Stimulated activated memory B cell treated with anti-CD40 and anti-IgM and Interleukin-4, amounts not matched to agents 10 μg/mL and 1 μg/mL and 100 μg/mL, for 72 hours (primary cell): Measurements from ENCODE around the gene ALDH1L2.
"Not testable (repeated sequence)": the region's sequence is repeated elsewhere in the genome, so short reads cannot be mapped to it uniquely, and the experiment has no call there.

Experiments used
- ATAC-seq: fragments of 150-1000 bp; cut with Tn5 transposase; 2 replicates; pipeline ENCODE4 v1.10.0; 2021
- H3K27ac Mint-ChIP-seq: one replicate; pipeline ENCODE4 v1.8.0; 2022; ENCODE audit warnings: mild to moderate bottlenecking, mixed read lengths
- H3K27me3 Mint-ChIP-seq: one replicate; pipeline ENCODE4 v1.8.0; 2022; ENCODE audit warnings: mixed read lengths
- H3K36me3 Mint-ChIP-seq: one replicate; pipeline ENCODE4 v1.8.0; 2022; ENCODE audit warnings: mixed read lengths
- H3K4me1 Mint-ChIP-seq: one replicate; pipeline ENCODE4 v1.8.0; 2022; ENCODE audit warnings: mixed read lengths
- H3K4me3 Mint-ChIP-seq: one replicate; pipeline ENCODE4 v1.8.0; 2022; ENCODE audit warnings: mild to moderate bottlenecking, moderate library complexity, mixed read lengths
- H3K9me3 Mint-ChIP-seq: one replicate; pipeline ENCODE4 v1.8.0; 2022; ENCODE audit warnings: mixed read lengths

Gene ALDH1L2

DNA sequence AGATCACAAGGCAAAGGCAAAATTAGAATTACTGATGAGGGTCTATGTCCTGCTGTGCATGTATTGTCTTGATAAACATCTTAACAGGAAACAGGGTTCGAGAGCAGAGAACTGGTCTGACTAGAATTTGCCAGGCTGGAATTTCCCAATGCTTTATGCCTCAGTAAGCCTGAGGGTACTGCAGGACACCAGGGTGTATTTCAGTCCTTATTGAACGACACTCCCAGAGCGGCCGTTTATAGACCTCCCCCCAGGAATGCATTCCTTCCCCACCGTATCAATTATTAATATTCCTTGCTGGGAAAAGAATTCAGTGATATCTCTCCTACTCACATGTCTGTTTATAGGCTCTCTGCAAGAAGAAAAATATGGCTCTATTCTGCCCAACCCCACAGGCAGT is 11.1 kb upstream of the ALDH1L2 start:
- H3K36me3 Mint-ChIP-seq, H3K4me3 Mint-ChIP-seq, H3K4me1 Mint-ChIP-seq, ATAC-seq, H3K27ac Mint-ChIP-seq: not testable (repeated sequence)
- Mint-ChIP-seq H3K27me3 (peaks cover 14% of the 10 kb centered on the region), H3K9me3 (peaks cover 19% of the 10 kb centered on the region)

GRCh38 chr12:105092336-105092735 is 8.1 kb upstream of the ALDH1L2 start:
- no peaks in the 10 kb centered on the region for H3K4me1 Mint-ChIP-seq
- no peaks in the 10 kb centered on the region for H3K36me3 Mint-ChIP-seq
- H3K27ac Mint-ChIP-seq: no peak overlapping the region
- H3K4me3 Mint-ChIP-seq: no peak overlapping the region
- no peaks in the 10 kb centered on the region for H3K27me3 Mint-ChIP-seq
- ATAC-seq: no peak
- H3K9me3 Mint-ChIP-seq: peaks cover 16% of the 10 kb centered on the region

- H3K36me3 Mint-ChIP-seq: no peaks in the 10 kb centered on the region
- no peaks in the 10 kb centered on the region for H3K27me3 Mint-ChIP-seq
- H3K9me3 Mint-ChIP-seq: peaks cover 16% of the 10 kb centered on the region
- no peak overlapping the region for H3K27ac Mint-ChIP-seq
- H3K4me3 Mint-ChIP-seq: no peak overlapping the region
- ATAC-seq: no peak
- no peaks in the 10 kb centered on the region for H3K4me1 Mint-ChIP-seq
These were observed 7.4 kb upstream of the ALDH1L2 start for GRCh38 chr12:105091476-105092206.

GRCh38 chr12:105090361-105090760 is 6.1 kb upstream of the ALDH1L2 start:
- no peak for ATAC-seq
- Mint-ChIP-seq H3K36me3 (no peaks in the 10 kb centered on the region), H3K4me1 (no peaks in the 10 kb centered on the region), H3K27ac (no peak overlapping the region), H3K9me3 (peaks cover 9% of the 10 kb centered on the region), H3K4me3 (no peak overlapping the region), H3K27me3 (peaks cover 7% of the 10 kb centered on the region)

DNA sequence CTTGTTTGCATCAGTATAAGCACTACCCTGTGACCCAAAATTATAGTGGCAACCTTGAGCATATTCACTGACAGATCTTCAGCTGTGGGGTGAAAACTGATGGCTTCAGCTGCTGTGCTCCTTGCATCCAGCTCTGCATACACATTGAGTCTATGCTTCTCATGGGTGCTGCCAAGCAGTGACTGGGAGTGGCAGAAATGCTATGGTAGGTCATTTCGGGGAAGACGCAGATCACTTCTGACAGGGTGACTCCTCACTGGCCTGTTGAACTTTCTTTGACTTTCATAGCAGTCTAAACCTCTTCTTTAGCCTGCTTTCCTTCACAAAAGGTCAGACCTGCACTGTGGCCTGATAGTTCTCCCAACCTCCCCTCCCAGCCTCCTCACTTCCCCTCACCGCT is 5.6 kb upstream of the ALDH1L2 start:
- H3K36me3 Mint-ChIP-seq: no peaks in the 10 kb centered on the region
- H3K27ac Mint-ChIP-seq: no peak overlapping the region
- peaks cover 10% of the 10 kb centered on the region for H3K27me3 Mint-ChIP-seq
- peaks cover 7% of the 10 kb centered on the region for H3K9me3 Mint-ChIP-seq
- no peak overlapping the region for H3K4me3 Mint-ChIP-seq
- no peaks in the 10 kb centered on the region for H3K4me1 Mint-ChIP-seq
- no peak for ATAC-seq

DNA sequence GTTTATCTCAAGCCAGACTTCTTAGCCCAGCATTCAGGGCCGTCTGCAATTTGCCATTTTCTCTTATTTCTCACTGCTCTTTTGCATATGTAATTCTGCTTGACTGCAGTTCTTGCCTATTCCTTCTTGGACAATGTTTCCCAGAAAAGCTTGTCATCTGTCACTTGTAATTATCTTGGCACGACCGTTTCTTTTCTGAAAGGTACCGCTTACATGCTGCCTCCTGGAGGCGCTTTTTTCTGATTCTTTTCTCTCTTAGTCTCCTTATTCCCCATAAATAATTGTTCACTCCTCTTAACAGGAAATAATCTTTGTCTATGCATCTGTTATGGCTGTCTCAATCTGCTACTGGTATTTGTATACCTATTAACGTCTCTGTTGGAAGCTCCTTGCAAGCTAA is 1.2 kb upstream of the ALDH1L2 start:
- no peak for ATAC-seq
- no peak overlapping the region for H3K27ac Mint-ChIP-seq

GRCh38 chr12:105083551-105084105 is 630 bp downstream of the ALDH1L2 start:
- peak overlapping the region; percentile 72 for H3K4me3 Mint-ChIP-seq
- peaks cover 10% of the 10 kb centered on the region for H3K4me1 Mint-ChIP-seq
- peaks cover 30% of the 10 kb centered on the region for H3K27me3 Mint-ChIP-seq
- H3K9me3 Mint-ChIP-seq: no peaks in the 10 kb centered on the region
- no peak overlapping the region for H3K27ac Mint-ChIP-seq
- peak; percentile 34 for ATAC-seq
- H3K36me3 Mint-ChIP-seq: no peaks in the 10 kb centered on the region

More for the DNA sequence above, 1.2 kb upstream of the ALDH1L2 start:
- Mint-ChIP-seq H3K4me1 (peaks cover 10% of the 10 kb centered on the region), H3K9me3 (no peaks in the 10 kb centered on the region), H3K27me3 (peaks cover 30% of the 10 kb centered on the region), H3K4me3 (peak overlapping the region; percentile 3), H3K36me3 (no peaks in the 10 kb centered on the region)

- Mint-ChIP-seq H3K27ac (no peak overlapping the region), H3K4me1 (peaks cover 10% of the 10 kb centered on the region), H3K9me3 (no peaks in the 10 kb centered on the region), H3K4me3 (no peak overlapping the region), H3K36me3 (no peaks in the 10 kb centered on the region), H3K27me3 (peaks cover 30% of the 10 kb centered on the region)
- no peak for ATAC-seq
These were observed 1.2 kb downstream of the ALDH1L2 start for GRCh38 chr12:105083031-105083430.

- Mint-ChIP-seq H3K27ac (no peak overlapping the region), H3K4me1 (peaks cover 7% of the 10 kb centered on the region), H3K9me3 (no peaks in the 10 kb centered on the region), H3K4me3 (no peak overlapping the region), H3K36me3 (no peaks in the 10 kb centered on the region), H3K27me3 (peaks cover 18% of the 10 kb centered on the region)
- no peak for ATAC-seq
These were observed 5.3 kb downstream of the ALDH1L2 start for GRCh38 chr12:105078712-105079570.

DNA sequence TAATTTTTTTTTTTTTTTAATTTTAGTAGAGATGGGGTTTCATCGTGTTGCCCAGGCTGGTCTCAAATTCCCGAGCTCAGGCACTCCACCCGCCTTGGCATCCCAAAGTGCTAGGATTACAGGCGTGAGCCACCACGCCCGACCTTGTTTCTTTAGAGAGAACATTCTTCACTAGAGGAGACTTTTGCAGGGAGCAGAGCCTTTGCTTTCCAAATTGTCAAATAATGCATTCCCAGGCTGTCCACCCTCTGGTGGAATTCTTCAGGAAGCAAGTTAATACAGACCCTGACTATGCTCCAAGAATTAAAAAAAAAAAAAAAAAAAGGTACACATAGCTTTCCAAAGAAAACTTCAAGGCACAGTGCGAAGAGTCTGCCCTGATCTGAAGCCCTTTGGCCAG is 6.8 kb downstream of the ALDH1L2 start:
- no peaks in the 10 kb centered on the region for H3K36me3 Mint-ChIP-seq
- no peak for ATAC-seq
- H3K4me3 Mint-ChIP-seq: no peak overlapping the region

DNA sequence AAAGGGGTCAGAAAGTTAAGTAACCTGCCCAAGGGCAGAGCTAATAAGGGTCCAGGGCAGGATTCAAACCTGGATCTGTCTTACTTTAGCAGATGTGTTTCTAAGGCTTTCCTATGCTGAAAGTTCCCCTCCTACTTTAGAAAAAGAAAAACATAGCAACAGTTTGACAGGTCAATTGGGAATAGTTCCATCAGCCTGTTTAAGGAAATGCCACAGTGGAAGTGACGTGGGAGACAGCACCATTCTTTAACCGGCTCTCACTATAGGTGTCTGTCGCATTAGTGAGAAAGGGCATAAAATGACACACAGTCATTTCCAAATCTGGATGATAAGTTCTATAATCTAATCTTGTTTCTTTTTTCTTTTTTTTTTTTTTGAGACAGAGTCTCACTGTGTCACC is 7.3 kb downstream of the ALDH1L2 start:
- Mint-ChIP-seq H3K36me3 (no peaks in the 10 kb centered on the region), H3K27ac (no peak overlapping the region), H3K4me1 (peaks cover 12% of the 10 kb centered on the region), H3K9me3 (no peaks in the 10 kb centered on the region), H3K27me3 (no peaks in the 10 kb centered on the region), H3K4me3 (no peak overlapping the region)
- no peak for ATAC-seq

More for the DNA sequence above, 6.8 kb downstream of the ALDH1L2 start:
- Mint-ChIP-seq H3K9me3 (no peaks in the 10 kb centered on the region), H3K27me3 (peaks cover 3% of the 10 kb centered on the region), H3K27ac (no peak overlapping the region), H3K4me1 (peaks cover 9% of the 10 kb centered on the region)

DNA sequence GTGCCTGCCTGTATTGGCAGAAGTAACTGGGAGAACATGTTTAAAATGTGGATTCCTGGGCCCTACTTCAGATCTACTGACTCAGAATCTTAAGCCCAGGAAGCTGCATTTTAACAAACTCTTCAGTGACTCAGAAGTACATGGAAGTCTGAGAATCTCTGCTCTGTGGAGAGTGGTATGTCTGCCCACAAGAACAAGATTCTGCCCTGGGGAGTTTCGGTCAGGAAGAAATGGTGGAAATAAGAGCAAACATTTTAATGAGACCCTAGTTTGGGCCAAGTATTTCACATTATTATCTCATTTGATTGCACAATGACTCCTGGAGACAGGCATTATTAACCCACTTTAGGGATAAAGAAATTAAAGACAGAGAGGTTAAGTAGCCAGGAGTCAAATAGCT is 8.2 kb downstream of the ALDH1L2 start:
- H3K4me3 Mint-ChIP-seq: no peak overlapping the region
- no peaks in the 10 kb centered on the region for H3K9me3 Mint-ChIP-seq
- no peaks in the 10 kb centered on the region for H3K36me3 Mint-ChIP-seq
- no peak for ATAC-seq
- H3K27me3 Mint-ChIP-seq: no peaks in the 10 kb centered on the region
- H3K4me1 Mint-ChIP-seq: peaks cover 12% of the 10 kb centered on the region
- no peak overlapping the region for H3K27ac Mint-ChIP-seq

- Mint-ChIP-seq H3K9me3 (no peaks in the 10 kb centered on the region), H3K4me1 (peaks cover 12% of the 10 kb centered on the region), H3K27ac (no peak overlapping the region), H3K36me3 (no peaks in the 10 kb centered on the region), H3K27me3 (no peaks in the 10 kb centered on the region), H3K4me3 (no peak overlapping the region)
- no peak for ATAC-seq
These were observed 11.3 kb downstream of the ALDH1L2 start for GRCh38 chr12:105072888-105073488.

- no peak overlapping the region for H3K4me3 Mint-ChIP-seq
- H3K9me3 Mint-ChIP-seq: no peaks in the 10 kb centered on the region
- no peak for ATAC-seq
- no peaks in the 10 kb centered on the region for H3K27me3 Mint-ChIP-seq
- no peak overlapping the region for H3K27ac Mint-ChIP-seq
- peaks cover 12% of the 10 kb centered on the region for H3K4me1 Mint-ChIP-seq
- H3K36me3 Mint-ChIP-seq: no peaks in the 10 kb centered on the region
These were observed 12.3 kb downstream of the ALDH1L2 start for GRCh38 chr12:105071981-105072380.

- Mint-ChIP-seq H3K4me1 (peaks cover 12% of the 10 kb centered on the region), H3K4me3 (no peak overlapping the region), H3K27ac (no peak overlapping the region), H3K9me3 (no peaks in the 10 kb centered on the region), H3K27me3 (peaks cover 12% of the 10 kb centered on the region), H3K36me3 (no peaks in the 10 kb centered on the region)
- ATAC-seq: no peak
These were observed 14.1 kb downstream of the ALDH1L2 start for GRCh38 chr12:105069936-105070702.
